GM12891 (cell line): ENCODE results near the gene FGF14.
A peak's percentile ranks its signal among the peaks of the same experiment; 100 is the strongest.

Experiments used
- DNase-seq: peaks from one replicate; pipeline ENCODE4 v3.0.0; 2011; ENCODE audit warnings: low spot score; ENCODE audit not compliant: insufficient read length
- FAIRE-seq: peaks from 2 replicates; lab custom pipeline; 2011; peaks lifted over from hg19 to GRCh38; lab: Jason Lieb, UNC
- PAX5 ChIP-seq: IDR thresholded peaks from 2 replicates; pipeline ENCODE4 v1.6.1; 2011; ENCODE audit warnings: low read length, moderate library complexity, mild to moderate bottlenecking; ENCODE audit not compliant: insufficient read depth, severe bottlenecking
- POLR2A ChIP-seq: IDR thresholded peaks from 2 replicates; pipeline ENCODE4 v1.6.1; 2011; ENCODE audit warnings: low read depth, low read length, control low read depth
- POLR2AphosphoS5 ChIP-seq: IDR thresholded peaks from 2 replicates; pipeline ENCODE4 v1.6.1; 2011; ENCODE audit warnings: low read depth, low read length, control low read depth
- POU2F2 ChIP-seq: IDR thresholded peaks from 2 replicates; pipeline ENCODE4 v1.6.1; 2011; ENCODE audit warnings: low read depth, mild to moderate bottlenecking, control low read depth, low read length, moderate library complexity
- SPI1 ChIP-seq: IDR thresholded peaks from 2 replicates; pipeline ENCODE4 v1.6.1; 2011; ENCODE audit warnings: low read depth, low read length, control low read depth
- TAF1 ChIP-seq: IDR thresholded peaks from 2 replicates; pipeline ENCODE4 v1.6.1; 2011; ENCODE audit warnings: low read depth, low read length, control low read depth

The FGF14 gene

DNA sequence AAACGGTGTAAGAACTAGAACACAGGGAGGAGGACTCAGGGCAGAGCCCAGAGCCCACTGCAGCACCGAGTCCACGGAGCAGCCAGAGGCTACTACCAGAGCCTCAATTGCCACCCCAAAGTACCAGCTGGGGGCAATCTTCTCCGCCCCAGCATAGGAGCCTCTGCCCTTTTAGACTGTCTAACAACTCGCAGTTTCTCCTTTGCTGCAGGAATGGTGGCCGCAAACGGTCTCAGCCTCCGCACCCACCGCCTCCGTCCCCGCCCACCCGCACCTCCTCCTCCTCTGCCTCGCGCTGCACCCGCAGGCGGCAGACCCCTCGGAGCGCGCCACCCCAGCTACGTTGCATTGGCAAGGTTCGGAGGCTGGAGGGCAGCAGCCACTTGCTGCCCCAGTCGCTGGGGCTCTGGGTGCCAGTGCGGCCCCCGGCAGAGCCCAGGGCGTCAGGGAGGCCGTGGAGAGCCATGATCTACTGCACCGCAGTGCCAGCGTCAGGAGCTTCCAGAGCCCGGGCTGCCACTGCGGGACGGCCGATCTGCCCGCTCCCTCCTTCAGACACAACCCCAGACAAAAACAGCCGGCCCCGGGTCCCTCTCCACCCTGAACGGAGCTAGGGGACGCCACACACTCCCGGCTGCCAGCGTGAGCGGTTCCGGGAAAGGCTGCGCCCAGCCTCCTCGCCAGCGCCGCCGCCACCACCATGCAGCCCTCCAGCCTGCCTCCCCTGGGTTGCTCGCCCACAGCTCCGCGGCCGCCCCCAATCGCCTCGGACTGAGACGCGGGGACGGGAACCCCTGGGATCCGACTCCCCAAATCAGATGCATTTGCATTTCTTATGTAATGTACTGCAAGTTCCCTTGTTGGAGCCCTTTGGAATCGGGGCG lies 1.8 kb downstream of the FGF14 start:
- no peak for FAIRE-seq
- DNase-seq = no peak
- TF ChIP-seq POLR2AphosphoS5 (no peak), POU2F2 (no peak), SPI1 (no peak), TAF1 (no peak), PAX5 (no peak), POLR2A (no peak)

DNA sequence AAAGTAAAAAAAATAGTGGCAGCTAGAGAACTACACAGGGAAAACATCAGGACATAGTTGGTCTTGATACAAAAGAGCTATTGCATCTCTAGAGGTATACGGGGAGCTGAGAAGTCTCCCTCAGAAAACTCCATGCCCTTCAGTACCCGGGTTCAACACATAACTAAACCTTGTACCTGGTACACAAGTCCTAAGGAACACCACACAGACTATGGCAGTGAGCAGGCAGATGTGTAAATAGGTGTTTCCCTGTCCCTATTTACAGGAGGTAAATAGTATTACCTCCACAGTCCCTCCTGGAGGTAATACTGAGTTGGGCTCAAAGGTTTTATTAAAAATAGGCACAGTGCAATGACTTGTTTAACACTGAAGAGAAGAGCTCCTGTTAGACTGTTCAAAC lies 5.9 kb downstream of the FGF14 start:
- DNase-seq = no peak
- TF ChIP-seq PAX5 (no peak), TAF1 (no peak), SPI1 (no peak), POLR2A (no peak), POU2F2 (no peak), POLR2AphosphoS5 (no peak)
- no peak for FAIRE-seq

DNA sequence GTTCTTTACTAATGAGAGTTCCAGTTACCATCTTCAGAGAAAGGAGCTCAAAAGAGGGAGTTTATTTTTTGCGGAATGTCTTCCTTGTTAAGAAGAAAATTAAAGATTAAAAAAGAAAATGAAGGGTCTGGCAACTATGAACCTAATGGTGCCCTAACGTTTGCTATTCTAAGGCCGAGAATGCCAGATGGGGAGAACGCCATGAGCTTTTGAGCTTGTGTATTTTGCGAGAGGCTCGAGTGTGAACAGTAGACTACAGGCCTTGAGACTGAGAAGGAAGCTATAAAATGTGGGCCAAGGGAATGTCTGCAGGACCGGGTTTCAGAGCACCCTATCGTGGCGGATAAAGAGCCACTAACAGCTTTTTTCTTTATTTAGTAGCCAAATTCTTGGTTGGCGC lies 6.7 kb downstream of the FGF14 start:
- no peak for FAIRE-seq
- TF ChIP-seq TAF1 (no peak), SPI1 (no peak)
- DNase-seq = no peak

DNA sequence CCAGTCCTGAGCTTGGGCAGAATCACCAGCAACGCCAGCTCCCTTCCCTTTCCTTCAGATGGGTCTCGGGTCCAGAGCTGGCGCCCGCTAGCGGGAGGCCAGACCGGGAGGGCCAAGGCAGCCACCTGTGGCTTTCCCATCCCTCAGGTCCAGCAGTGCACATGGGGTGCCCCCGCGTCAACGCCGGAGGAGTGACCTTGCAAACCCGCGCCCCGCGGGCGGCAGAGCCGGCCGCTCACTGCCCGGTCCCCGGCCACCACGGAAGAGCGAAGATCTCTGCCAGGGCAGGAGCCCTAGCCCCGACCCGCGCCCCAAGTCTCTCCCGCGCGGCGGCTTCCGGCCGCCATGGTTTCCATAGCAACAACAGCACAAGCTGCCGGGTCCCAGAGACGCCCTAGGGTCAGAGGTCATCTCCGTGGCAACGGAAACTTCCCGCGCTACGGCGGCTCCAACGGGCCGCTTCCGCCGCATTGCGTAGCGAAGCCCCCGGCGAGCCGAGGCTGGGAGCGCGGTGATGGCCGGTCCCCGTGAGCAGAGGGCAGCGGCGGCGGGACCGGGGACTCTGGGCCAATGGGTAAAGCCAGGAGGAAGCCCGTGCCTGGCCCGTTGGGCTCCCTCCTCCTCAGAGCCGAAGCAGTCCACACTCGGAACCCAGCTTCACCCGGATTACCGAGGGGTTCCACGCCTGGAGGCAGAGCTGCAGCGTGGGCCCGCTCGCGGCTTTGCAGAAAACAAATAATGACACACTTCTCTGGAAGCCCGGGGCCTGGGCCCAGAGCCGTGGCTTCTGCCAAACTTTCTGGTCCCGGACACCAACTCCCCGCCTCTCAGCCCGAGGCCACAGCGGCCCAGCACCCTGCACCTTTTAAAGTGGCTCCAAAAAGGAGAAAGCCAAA lies 7.4 kb downstream of the FGF14 start:
- TF ChIP-seq SPI1 (no peak), PAX5 (no peak), POU2F2 (no peak), POLR2A (no peak), TAF1 (no peak), POLR2AphosphoS5 (no peak)
- DNase-seq (peak; percentile 91), FAIRE-seq (peak; percentile 97)

- FAIRE-seq (no peak), DNase-seq (no peak)
- TF ChIP-seq POLR2A (no peak), TAF1 (no peak), POU2F2 (no peak), SPI1 (no peak), POLR2AphosphoS5 (no peak), PAX5 (no peak)
These were observed 9.2 kb downstream of the FGF14 start for GRCh38 chr13:102392481-102393209.

DNA sequence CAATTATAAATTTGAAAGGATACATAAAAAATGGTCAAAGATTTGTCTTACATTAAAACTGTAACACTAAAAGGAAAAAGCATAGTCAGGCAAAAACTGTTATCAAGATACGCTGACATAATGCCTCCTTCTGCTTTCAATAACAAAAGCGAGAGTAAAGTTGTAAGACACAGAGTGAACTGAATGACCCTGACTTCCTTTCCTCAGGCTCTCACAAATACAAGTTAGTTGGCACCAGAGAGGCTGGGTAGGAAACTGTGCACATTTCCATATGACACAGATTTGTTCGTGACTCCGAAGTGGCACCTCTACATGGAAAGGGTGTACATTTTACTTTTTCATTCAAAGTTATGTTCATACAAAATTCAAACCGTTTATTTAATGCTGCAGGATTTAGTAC lies 15.4 kb downstream of the FGF14 start:
- TF ChIP-seq POU2F2 = no peak
- TF ChIP-seq POLR2A = no peak
- no peak for TF ChIP-seq POLR2AphosphoS5
- no peak for TF ChIP-seq PAX5
- no peak for TF ChIP-seq TAF1
- TF ChIP-seq SPI1 = no peak
- DNase-seq = no peak
- no peak for FAIRE-seq

DNA sequence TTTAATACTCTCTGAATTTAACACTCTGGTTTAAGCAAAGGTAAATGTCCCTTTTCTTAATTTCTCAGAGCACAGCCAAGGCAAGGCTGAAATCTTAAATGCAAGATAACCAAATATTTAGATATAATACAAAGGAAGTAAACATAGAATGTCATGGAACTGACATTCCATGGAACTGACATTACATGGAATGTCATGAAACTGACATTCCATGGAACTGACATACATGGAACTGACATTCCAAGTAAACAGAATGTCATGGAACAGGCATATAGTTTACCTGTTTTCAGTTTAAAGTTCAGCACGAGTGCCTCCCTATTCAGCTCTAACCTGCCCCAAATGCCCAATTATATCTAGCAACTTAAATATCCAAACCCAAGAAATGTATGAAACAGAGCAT lies 21.8 kb downstream of the FGF14 start:
- DNase-seq (no peak), FAIRE-seq (no peak)
- TF ChIP-seq SPI1 (no peak), POLR2AphosphoS5 (no peak), POU2F2 (no peak), PAX5 (no peak), POLR2A (no peak), TAF1 (no peak)

DNA sequence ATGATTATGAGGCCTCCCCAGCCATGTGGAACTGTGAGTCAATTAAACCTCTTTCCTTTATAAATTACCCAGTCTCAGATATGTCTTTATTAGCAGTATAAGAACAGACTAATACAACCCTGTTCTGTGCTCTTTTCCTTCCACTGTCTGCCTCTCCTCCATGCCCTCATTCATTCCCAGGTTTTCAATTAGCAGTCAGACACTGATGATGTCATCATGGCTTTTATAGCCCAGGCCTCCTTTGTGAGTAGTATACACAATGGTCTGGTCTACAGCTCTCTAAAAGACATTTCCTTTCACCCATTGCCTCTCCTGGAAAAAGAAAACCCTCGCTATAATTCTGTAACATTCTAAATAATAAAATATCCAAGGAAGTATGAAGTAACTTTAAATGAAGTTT lies 25.5 kb downstream of the FGF14 start:
- TF ChIP-seq SPI1 = no peak
- TF ChIP-seq TAF1 = no peak
- no peak for TF ChIP-seq POLR2AphosphoS5
- no peak for FAIRE-seq
- no peak for DNase-seq

DNA sequence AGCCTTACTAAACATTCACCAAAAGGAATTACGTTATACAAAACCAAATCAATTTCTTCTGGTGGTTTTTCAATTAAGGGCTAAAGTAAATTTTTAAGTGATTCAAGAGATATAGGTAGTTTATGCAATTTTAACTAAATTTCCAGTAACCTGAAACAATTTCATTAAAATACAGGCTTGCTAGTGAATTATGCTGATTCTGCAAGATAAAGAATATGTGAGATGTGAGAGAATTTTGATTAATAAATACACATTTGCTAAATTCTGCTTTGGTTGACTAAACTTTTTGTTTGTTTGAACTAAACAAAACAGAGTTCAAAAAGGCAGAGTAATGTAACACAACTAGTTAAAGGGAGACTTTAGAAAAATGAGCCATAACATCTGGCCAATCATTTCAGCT lies 27.1 kb downstream of the FGF14 start:
- FAIRE-seq = peak; percentile 5
- TF ChIP-seq SPI1 (no peak), PAX5 (no peak), POLR2AphosphoS5 (no peak), POLR2A (no peak), POU2F2 (no peak), TAF1 (no peak)
- no peak for DNase-seq
